ENCODE measurements around the gene ABT1. TPM values are rescaled to one million over a fixed set of nuclear protein-coding genes. Genes with fewer than 3 reads are reported as not detected.
A peak's percentile ranks its signal among the peaks of the same experiment; 100 is the strongest.
"Not testable (repeated sequence)": the region's sequence is repeated elsewhere in the genome, so short reads cannot be mapped to it uniquely, and the experiment has no call there.

Gene ABT1
- total RNA-seq, result 10 to 100 TPM in 2 of 9 donors, 1 to 10 TPM in 7; 7.2 to 10.8 (median 8.2) TPM
- polyA plus RNA-seq, result 10 to 100 TPM in 1 of 2 donors, 1 to 10 TPM in 1; 7.1 to 12.0 TPM
- long read RNA-seq, donor 1, transcript ABT1-201 (3 exons, 2,949 nt), result major isoform, 20 of 23 reads
- long read RNA-seq, donor 1, partial matches to known transcripts, result 2 of 23 reads
- long read RNA-seq, donor 1, other reads (novel, unspliced or antisense), result 1 of 23 reads
- long read RNA-seq, donor 2, transcript ABT1-201 (3 exons, 2,949 nt), result major isoform, 71 of 75 reads
- long read RNA-seq, donor 2, partial matches to known transcripts, result 2 of 75 reads
- long read RNA-seq, donor 2, other reads (novel, unspliced or antisense), result 2 of 75 reads
- long read RNA-seq, donor 3, transcript ABT1-201 (3 exons, 2,949 nt), result major isoform, 21 of 26 reads
- long read RNA-seq, donor 3, partial matches to known transcripts, result 4 of 26 reads
- long read RNA-seq, donor 3, other reads (novel, unspliced or antisense), result 1 of 26 reads

DNA sequence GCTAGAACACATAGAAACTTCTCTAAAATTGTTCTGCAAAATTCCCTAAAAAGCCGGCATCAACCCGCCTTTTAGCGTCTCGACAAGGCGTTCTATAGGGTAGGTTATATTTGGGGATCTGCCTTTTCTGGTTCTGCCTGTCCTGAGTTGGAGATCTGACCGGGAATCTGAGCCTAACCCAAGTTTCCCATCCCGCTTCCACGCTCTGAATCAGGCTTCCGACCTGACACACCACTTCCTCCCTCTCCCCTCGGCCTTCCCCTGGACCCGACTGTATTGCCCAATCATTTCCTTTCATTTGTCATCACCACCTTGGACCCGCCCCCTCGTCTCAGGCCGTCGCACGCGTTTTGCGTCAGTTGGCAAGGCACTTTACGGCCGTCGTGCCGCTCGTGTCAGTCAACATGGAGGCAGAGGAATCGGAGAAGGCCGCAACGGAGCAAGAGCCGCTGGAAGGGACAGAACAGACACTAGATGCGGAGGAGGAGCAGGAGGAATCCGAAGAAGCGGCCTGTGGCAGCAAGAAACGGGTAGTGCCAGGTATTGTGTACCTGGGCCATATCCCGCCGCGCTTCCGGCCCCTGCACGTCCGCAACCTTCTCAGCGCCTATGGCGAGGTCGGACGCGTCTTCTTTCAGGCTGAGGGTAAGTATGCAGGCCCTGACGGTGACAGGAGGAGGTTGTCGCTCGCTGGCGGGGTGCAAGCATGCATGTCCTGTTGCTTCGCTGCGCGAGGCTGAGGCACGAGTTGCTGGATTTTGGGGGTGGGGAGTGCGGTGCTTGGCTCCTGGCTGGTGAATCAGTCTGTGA lies at the start of gene ABT1:
Gene ABT1 (plus strand): TSS at position 375 of the 810 bp plus-strand sequence. CDS start 30 bp downstream, at position 405.
- intact Hi-C loops (cut with DNase I), result loop anchor here in 7 of 10 donors (1.0 to 10.0 kb wide), 6 partner anchors 254 to 1268 kb away; a partner anchor contains a TSS
- H3K4me1 ChIP-seq, result peaks cover 0 to 36% (median 13%) of the 10 kb centered on the region in 12 donors
- H3K27ac ChIP-seq, result peak within 1 kb of the TSS; percentile 79 to 94 (median 88)
- peak in 1 of 2 donors; percentile 71 for TF ChIP-seq POLR2A (IDR thresholded peaks at IDR 0.05)
- TF ChIP-seq, protein P1, sequence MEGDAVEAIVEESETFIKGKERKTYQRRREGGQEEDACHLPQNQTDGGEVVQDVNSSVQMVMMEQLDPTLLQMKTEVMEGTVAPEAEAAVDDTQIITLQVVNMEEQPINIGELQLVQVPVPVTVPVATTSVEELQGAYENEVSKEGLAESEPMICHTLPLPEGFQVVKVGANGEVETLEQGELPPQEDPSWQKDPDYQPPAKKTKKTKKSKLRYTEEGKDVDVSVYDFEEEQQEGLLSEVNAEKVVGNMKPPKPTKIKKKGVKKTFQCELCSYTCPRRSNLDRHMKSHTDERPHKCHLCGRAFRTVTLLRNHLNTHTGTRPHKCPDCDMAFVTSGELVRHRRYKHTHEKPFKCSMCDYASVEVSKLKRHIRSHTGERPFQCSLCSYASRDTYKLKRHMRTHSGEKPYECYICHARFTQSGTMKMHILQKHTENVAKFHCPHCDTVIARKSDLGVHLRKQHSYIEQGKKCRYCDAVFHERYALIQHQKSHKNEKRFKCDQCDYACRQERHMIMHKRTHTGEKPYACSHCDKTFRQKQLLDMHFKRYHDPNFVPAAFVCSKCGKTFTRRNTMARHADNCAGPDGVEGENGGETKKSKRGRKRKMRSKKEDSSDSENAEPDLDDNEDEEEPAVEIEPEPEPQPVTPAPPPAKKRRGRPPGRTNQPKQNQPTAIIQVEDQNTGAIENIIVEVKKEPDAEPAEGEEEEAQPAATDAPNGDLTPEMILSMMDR (IDR thresholded peaks at IDR 0.05), result no peak
- ATAC-seq, result peak; percentile 97 to 100 (median 99)
- DNase-seq, result peak; percentile 98 to 99 (median 98)
- H3K9me3 ChIP-seq, result no peaks in the 10 kb centered on the region
- 0 to 1% (median 1%) methylated on average over 41 to 51 of the region's 51 CpGs for WGBS, 4 donors
- peak within 1 kb of the TSS; percentile 67 to 96 (median 87) for H3K4me3 ChIP-seq
- peaks cover 3 to 30% (median 19%) of the 10 kb centered on the region in 9 donors for H3K27me3 ChIP-seq
- peaks cover 0 to 33% (median 27%) of the 10 kb centered on the region in 9 donors for H3K36me3 ChIP-seq

DNA sequence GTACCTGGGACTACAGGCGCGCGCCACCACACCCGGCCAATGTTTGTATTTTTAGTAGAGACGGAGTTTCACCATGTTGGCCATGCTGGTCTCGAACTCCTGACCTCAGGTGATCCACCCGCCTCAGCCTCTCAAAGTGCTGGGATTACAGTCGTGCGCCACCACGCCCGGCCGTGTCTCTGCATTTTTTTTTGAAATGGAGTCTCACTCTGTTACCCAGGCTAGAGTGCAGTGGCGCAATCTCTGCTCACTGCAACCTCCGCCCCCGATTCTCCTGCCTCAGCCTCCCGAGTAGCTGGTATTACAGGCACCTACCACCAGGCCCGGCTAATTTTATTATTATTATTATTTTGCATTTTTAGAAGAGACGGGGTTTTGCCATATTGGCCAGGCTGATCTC lies 49.4 kb upstream of the ABT1 start:
- H3K4me3 ChIP-seq; H3K27me3 ChIP-seq; H3K27ac ChIP-seq; ATAC-seq; DNase-seq; H3K9me3 ChIP-seq; intact Hi-C loops (cut with DNase I): not testable (repeated sequence)
- WGBS, 4 donors, result 96 to 97% (median 96%) methylated on average over 18 of the region's 18 CpGs
- H3K4me1 ChIP-seq, result peaks cover 0 to 12% (median 0%) of the 10 kb centered on the region in 12 donors
- peaks cover 0 to 46% (median 39%) of the 10 kb centered on the region in 9 donors for H3K36me3 ChIP-seq

DNA sequence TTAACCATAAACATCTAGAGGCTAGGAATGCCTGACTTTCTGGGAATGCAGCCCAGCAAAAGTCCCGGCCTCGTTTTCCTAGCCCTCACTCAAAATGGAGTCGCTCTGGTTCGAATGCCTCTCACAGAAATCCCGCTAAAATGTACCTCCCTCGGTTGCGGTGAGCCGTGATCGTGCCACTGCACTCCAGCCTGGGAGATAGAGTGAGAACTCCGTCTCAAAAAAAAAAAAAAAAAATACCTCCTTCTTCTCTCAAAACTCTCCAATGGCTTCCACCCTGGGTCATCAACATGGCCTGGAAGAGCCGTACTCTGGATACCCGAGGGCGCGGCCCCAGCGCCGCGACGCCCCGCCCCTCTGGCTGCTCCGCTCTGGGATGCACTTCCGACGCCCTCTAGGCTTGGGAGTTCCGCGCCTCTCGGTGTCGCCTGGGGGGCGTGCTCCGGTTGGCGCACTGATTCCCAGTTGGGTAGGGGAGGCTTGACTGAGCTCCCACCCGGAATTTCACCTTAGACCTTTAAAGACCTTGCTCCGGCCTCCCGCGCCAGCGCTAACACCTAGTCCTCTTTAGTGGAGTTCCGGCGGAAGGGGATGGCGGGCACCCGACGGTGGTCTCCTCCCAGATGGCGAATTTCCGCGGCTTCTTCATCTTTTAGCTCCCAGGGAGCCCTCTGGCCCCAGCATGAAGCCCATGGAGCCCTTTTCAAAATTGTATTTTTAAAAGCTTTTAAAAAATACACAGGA lies 46.3 kb upstream of the ABT1 start:
- H3K27ac ChIP-seq, result peak overlapping the region in 6 of 12 donors; percentile 10 to 67 (median 36)
- intact Hi-C loops (cut with DNase I), result loop anchor here in 2 of 10 donors (10.0 kb wide), 2 partner anchors 236 to 924 kb away; partner anchors contain the start of gene ZNF184 (in 1 of the 2)
- H3K9me3 ChIP-seq, result no peaks in the 10 kb centered on the region
- no peaks in the 10 kb centered on the region for H3K27me3 ChIP-seq
- H3K4me1 ChIP-seq, result peaks cover 0 to 33% (median 10%) of the 10 kb centered on the region in 12 donors
- WGBS, 4 donors, result 5 to 8% (median 6%) methylated on average over 36 to 42 of the region's 42 CpGs
- peak overlapping the region; percentile 21 to 71 (median 56) for H3K4me3 ChIP-seq
- H3K36me3 ChIP-seq, result peaks cover 0 to 18% (median 14%) of the 10 kb centered on the region in 9 donors
- DNase-seq (peak; percentile 49 to 85 (median 77)), ATAC-seq (peak in 3 of 4 donors; percentile 54 to 74 (median 74))
- TF ChIP-seq, protein P1 (IDR thresholded peaks at IDR 0.05), result peak in 2 of 12 donors; percentile 5 to 16
- no peak for TF ChIP-seq POLR2A (IDR thresholded peaks at IDR 0.05)

DNA sequence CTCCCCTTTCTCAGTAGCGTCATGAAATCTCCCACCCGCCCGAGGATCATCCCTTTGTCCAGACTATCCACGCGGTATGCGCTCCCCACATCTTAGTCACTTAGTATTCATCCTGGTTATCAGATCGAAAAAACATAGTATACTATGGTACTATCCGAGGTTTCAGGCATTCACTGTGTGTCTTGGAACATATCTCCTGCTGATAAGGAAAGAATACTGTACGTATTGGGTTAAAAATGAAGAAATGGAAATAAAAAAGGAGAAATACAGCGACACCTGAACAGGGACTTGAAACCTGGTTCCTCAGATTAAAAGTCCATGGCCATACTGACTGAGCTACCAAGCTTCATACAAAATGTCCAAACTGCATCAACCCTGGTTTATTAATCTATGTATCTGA lies 44.5 kb upstream of the ABT1 start:
- Histone ChIP-seq H3K27me3 (no peaks in the 10 kb centered on the region), H3K36me3 (no peaks in the 10 kb centered on the region), H3K4me3 (peak overlapping the region in 1 of 12 donors; percentile 60), H3K4me1 (peaks cover 0 to 33% (median 10%) of the 10 kb centered on the region in 12 donors), H3K9me3 (no peaks in the 10 kb centered on the region), H3K27ac (peak overlapping the region in 1 of 12 donors; percentile 90)
- DNase-seq (no peak), ATAC-seq (no peak)
- intact Hi-C loops (cut with DNase I), result loop anchor here in 4 of 10 donors (2.0 to 10.0 kb wide), 5 partner anchors 13 to 923 kb away; partner anchors contain the start of genes HMGN4 (in 2 of the 4) and ZNF184 (in 1 of the 4)
- WGBS, 4 donors, result 89 to 94% (median 92%) methylated on average over 10 of the region's 10 CpGs
- TF ChIP-seq, protein P1 (IDR thresholded peaks at IDR 0.05), result no peak
- TF ChIP-seq POLR2A (IDR thresholded peaks at IDR 0.05), result no peak

Measured in heart left ventricle (tissue), 16 donors.